ENCODE data around the gene MBL2.

Gene MBL2

DNA sequence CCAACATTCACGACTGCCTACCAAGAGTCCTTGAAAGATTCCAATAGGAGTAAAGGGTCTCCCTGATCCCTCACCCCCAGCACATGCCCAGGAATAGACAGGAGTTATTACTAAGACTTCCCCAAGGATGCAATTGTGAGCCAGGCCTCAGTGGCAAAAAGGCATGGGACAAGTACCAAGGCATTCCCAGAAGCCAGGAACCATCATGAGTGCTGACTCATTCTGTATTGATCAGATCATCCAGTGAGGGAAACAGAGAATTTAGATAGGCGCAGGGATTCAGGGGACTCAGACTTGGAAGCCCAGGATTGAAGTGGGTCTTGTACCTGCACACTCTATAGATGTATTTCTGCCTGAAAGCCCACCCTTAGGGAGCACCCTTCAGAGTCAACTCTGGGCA, 21.2 kb downstream of the MBL2 start:
- Mint-ChIP-seq H3K4me1 (no peaks in the 10 kb centered on the region), H3K9me3 (no peaks in the 10 kb centered on the region), H3K36me3 (ENCODE audit: low read depth) (no peaks in the 10 kb centered on the region), H3K4me3 (no peak overlapping the region), H3K27me3 (ENCODE audit: low read depth) (peaks cover 5% of the 10 kb centered on the region), H3K27ac (no peak overlapping the region)
- TF ChIP-seq, protein P1, sequence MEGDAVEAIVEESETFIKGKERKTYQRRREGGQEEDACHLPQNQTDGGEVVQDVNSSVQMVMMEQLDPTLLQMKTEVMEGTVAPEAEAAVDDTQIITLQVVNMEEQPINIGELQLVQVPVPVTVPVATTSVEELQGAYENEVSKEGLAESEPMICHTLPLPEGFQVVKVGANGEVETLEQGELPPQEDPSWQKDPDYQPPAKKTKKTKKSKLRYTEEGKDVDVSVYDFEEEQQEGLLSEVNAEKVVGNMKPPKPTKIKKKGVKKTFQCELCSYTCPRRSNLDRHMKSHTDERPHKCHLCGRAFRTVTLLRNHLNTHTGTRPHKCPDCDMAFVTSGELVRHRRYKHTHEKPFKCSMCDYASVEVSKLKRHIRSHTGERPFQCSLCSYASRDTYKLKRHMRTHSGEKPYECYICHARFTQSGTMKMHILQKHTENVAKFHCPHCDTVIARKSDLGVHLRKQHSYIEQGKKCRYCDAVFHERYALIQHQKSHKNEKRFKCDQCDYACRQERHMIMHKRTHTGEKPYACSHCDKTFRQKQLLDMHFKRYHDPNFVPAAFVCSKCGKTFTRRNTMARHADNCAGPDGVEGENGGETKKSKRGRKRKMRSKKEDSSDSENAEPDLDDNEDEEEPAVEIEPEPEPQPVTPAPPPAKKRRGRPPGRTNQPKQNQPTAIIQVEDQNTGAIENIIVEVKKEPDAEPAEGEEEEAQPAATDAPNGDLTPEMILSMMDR (IDR thresholded peaks at IDR 0.05; ENCODE audit: unreplicated experiment in 3 of 3) = no peak

DNA sequence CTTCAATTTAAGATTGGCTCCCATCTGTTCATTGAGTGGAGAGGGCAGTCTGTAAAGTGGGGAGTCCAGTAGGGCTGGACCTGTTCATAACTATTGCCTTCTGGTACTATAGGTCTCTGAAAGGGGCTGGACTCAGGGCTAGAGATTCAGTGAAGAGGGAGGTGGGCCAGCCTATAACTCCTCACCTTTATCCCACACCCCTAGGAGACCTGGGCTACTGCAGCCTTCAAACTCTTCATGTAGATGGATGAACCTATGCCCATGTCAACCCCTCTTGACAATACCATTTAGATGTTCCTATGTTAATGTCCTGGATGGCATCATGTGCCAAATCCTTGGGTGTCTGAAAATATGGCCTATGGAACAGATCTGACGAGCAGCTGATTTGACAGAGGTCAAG, 22.0 kb downstream of the MBL2 start:
- H3K4me1 Mint-ChIP-seq = no peaks in the 10 kb centered on the region
- H3K27ac Mint-ChIP-seq = no peak overlapping the region
- no peaks in the 10 kb centered on the region for H3K36me3 Mint-ChIP-seq (ENCODE audit: low read depth)
- H3K4me3 Mint-ChIP-seq = no peak overlapping the region
- peaks cover 5% of the 10 kb centered on the region for H3K27me3 Mint-ChIP-seq (ENCODE audit: low read depth)
- TF ChIP-seq, protein P1 (IDR thresholded peaks at IDR 0.05; ENCODE audit: unreplicated experiment in 3 of 3) = no peak
- H3K9me3 Mint-ChIP-seq = no peaks in the 10 kb centered on the region

DNA sequence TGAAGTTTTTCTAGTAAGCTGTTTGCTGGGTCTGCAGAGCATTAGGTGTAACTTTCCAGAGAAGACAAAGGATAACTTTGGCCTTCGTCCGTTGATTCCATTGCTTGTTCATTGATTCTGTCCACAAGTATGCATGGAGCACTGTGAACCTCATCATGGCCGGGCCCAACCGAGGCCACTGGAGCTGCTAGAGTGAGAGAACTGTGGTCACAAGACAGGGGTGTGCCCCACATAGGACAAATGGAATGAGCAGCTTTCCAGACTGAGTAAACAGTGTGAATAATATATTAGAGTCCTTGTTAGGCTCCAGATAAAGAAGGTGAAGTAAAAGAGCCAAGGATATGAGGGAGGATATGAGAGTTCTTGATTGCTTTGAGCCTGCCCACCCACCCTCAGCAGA, 24.9 kb downstream of the MBL2 start:
- Mint-ChIP-seq H3K4me1 (no peaks in the 10 kb centered on the region), H3K4me3 (no peak overlapping the region), H3K36me3 (ENCODE audit: low read depth) (no peaks in the 10 kb centered on the region), H3K27me3 (ENCODE audit: low read depth) (peaks cover 5% of the 10 kb centered on the region), H3K9me3 (no peaks in the 10 kb centered on the region), H3K27ac (no peak overlapping the region)
- TF ChIP-seq, protein P1 (IDR thresholded peaks at IDR 0.05; ENCODE audit: unreplicated experiment in 3 of 3) = no peak

DNA sequence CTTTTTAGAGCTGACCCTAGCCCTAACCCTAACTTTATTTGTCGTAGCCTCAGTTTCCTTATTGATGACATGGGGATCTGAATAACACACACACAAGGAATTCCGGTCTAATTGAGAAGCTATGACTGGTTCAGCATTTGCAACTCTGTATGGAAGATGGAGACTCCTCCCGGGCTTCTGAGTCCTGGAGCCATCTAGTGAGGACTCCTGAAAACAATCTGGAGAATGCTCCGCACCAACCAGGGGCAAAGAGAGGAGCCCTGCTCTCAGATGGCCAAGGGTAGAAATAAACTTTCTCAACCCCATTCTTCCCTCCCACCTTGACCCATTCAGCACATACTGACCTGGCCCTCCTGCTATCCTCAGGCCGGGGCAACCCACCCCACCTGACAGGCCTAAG, 26.4 kb downstream of the MBL2 start:
- no peak overlapping the region for H3K4me3 Mint-ChIP-seq
- no peaks in the 10 kb centered on the region for H3K36me3 Mint-ChIP-seq (ENCODE audit: low read depth)
- no peak overlapping the region for H3K27ac Mint-ChIP-seq
- peaks cover 5% of the 10 kb centered on the region for H3K27me3 Mint-ChIP-seq (ENCODE audit: low read depth)
- H3K4me1 Mint-ChIP-seq = no peaks in the 10 kb centered on the region
- no peaks in the 10 kb centered on the region for H3K9me3 Mint-ChIP-seq
- TF ChIP-seq, protein P1 (IDR thresholded peaks at IDR 0.05; ENCODE audit: unreplicated experiment in 3 of 3) = no peak

DNA sequence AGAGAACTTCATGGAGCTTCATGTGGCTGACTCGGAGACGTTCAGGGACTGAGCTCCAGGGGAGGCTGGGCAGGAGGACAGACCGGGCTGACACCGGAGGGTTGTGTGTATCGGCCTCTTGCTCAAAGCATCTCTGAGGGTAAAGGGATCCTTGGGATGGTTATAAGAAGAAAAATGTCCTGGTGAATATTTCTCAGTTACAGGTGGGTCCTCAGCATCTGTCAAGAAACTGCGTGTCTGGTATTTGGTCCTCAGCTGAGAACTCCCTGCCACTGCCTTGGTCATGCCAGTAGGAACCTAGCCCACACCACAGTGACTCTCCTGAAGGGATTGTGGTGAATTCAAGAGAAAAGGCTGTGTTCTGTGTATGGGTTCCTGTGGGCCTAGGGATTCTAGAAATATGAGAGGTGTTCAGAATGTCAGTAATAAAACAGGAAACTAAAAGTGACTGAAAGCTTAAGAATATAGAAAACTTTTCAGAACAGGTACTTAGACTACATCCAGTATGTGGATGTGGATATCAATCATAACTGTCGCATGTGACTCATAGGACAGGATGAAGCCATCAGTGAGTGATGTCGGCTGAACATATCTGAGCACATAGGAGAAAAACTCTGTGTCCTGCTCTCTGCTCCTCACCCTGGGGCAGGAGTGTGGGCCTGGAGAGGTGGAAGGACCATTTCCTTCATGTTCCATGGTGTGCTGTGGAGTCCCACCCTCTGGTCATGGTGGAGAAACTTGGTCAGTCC, 28.4 kb downstream of the MBL2 start:
- Mint-ChIP-seq H3K4me1 (no peaks in the 10 kb centered on the region), H3K36me3 (ENCODE audit: low read depth) (no peaks in the 10 kb centered on the region), H3K9me3 (no peaks in the 10 kb centered on the region), H3K27me3 (ENCODE audit: low read depth) (peaks cover 5% of the 10 kb centered on the region), H3K4me3 (no peak overlapping the region), H3K27ac (no peak overlapping the region)
- TF ChIP-seq, protein P1 (IDR thresholded peaks at IDR 0.05; ENCODE audit: unreplicated experiment in 3 of 3) = no peak

DNA sequence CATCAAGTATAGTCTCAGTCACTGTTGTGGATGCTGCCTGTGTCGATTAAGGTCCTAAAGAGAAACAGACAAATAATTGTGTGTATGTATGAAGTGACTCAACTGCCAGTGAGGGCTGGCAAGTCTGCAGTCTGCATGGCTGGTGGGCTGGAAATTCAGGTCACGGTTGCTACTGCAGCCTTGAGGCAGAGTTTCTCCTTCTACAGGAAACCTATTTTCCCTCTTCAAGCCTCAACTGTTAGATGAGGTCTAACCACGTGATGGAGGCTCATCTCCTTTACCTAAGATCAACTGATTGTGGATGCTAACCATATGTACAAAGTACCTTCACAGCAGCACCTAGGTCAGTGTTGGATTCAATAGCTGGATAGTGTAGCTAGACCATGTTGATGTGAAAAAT, 29.9 kb downstream of the MBL2 start:
- TF ChIP-seq, protein P1 (IDR thresholded peaks at IDR 0.05; ENCODE audit: unreplicated experiment in 3 of 3) = no peak
- H3K36me3 Mint-ChIP-seq (ENCODE audit: low read depth) = no peaks in the 10 kb centered on the region
- no peak overlapping the region for H3K4me3 Mint-ChIP-seq
- no peaks in the 10 kb centered on the region for H3K9me3 Mint-ChIP-seq
- no peak overlapping the region for H3K27ac Mint-ChIP-seq
- peaks cover 5% of the 10 kb centered on the region for H3K27me3 Mint-ChIP-seq (ENCODE audit: low read depth)
- no peaks in the 10 kb centered on the region for H3K4me1 Mint-ChIP-seq
